GM23248 (cell line): Measurements from ENCODE around the gene UTP15.

Source experiments
- EZH2 ChIP-seq: fragments of 200-600 bp; sonication (generic); IDR thresholded peaks from 2 replicates; pipeline ENCODE4 v1.6.1; 2018; ENCODE audit warnings: antibody characterized with exemption, mild to moderate bottlenecking; ENCODE audit not compliant: insufficient read depth, poor library complexity, severe bottlenecking
- EZH2phosphoT487 ChIP-seq: fragments of 200-600 bp; sonication (generic); IDR thresholded peaks from 2 replicates; pipeline ENCODE4 v1.6.1; 2018; ENCODE audit warnings: antibody characterized with exemption, moderate library complexity, mild to moderate bottlenecking, low read depth; ENCODE audit not compliant: insufficient read depth

GRCh38 chr5:73564675-73565074, 868 bp upstream of the UTP15 start:
- TF ChIP-seq EZH2 (no peak), EZH2phosphoT487 (no peak)
